Measurements from ENCODE around the gene PLEKHA3. TPM values are rescaled to one million over a fixed set of nuclear protein-coding genes. Genes with fewer than 3 reads are reported as not detected.

PLEKHA3 gene
- total RNA-seq, 1 donor from 2014 or later: 26.2 TPM

GRCh38 chr2:178531168-178531567 is 50.9 kb downstream of the PLEKHA3 start:
- Histone ChIP-seq H3K36me3 (no peaks in the 10 kb centered on the region), H4K20me1 (ENCODE audit: low read depth) (peaks cover 13% of the 10 kb centered on the region), H3F3A (ENCODE audit: low read depth) (no peaks in the 10 kb centered on the region), H3K27ac (no peak overlapping the region), H3K9me3 (ENCODE audit: low read depth) (no peaks in the 10 kb centered on the region), H3K4me1 (no peaks in the 10 kb centered on the region), H2AFZ (replicated peaks) (no peak overlapping the region), H3K4me3 (no peak overlapping the region), H3K9ac (no peak overlapping the region), H3K79me2 (ENCODE audit: low read depth) (peaks cover 75% of the 10 kb centered on the region), H3K27me3 (no peaks in the 10 kb centered on the region), H3K4me2 (no peak overlapping the region)
- no peaks in the 10 kb centered on the region for H3K9me3 Mint-ChIP-seq
- H3K4me3 Mint-ChIP-seq: no peak overlapping the region
- H3K27ac Mint-ChIP-seq: no peak overlapping the region
- H3K36me3 Mint-ChIP-seq: peaks cover 51% of the 10 kb centered on the region
- TF ChIP-seq, protein P1, sequence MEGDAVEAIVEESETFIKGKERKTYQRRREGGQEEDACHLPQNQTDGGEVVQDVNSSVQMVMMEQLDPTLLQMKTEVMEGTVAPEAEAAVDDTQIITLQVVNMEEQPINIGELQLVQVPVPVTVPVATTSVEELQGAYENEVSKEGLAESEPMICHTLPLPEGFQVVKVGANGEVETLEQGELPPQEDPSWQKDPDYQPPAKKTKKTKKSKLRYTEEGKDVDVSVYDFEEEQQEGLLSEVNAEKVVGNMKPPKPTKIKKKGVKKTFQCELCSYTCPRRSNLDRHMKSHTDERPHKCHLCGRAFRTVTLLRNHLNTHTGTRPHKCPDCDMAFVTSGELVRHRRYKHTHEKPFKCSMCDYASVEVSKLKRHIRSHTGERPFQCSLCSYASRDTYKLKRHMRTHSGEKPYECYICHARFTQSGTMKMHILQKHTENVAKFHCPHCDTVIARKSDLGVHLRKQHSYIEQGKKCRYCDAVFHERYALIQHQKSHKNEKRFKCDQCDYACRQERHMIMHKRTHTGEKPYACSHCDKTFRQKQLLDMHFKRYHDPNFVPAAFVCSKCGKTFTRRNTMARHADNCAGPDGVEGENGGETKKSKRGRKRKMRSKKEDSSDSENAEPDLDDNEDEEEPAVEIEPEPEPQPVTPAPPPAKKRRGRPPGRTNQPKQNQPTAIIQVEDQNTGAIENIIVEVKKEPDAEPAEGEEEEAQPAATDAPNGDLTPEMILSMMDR (IDR thresholded peaks at IDR 0.05): no peak
- TF ChIP-seq EZH2phosphoT487 (IDR thresholded peaks at IDR 0.05): no peak
- TF ChIP-seq EZH2 (IDR thresholded peaks at IDR 0.05): no peak
- H3K4me1 Mint-ChIP-seq: no peaks in the 10 kb centered on the region
- H3K27me3 Mint-ChIP-seq (ENCODE audit: insufficient read depth, low read depth): no peaks in the 10 kb centered on the region
- DNase-seq (ENCODE audit: low spot score): no peak

DNA sequence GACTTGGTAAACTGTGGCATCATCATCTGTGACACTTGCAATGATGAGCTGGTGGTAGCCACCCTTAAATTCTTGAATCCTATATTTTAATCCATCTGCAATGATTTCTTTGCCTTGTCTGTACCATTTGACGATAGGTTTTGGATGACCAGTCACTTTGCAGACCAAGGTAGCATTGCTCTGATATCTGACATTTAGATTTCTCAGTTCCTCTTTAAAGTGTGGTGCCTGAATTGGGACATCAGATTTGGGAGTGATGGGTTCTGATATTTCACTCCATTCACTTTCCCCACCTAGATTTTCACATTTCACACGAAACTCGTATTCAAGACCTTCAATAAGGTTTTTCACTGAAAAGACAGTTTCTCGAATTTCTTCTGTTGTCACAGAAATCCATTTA is 55.8 kb downstream of the PLEKHA3 start:
- Histone ChIP-seq H3K9ac (no peak overlapping the region), H2AFZ (replicated peaks) (no peak overlapping the region), H3K36me3 (no peaks in the 10 kb centered on the region), H3K4me1 (no peaks in the 10 kb centered on the region), H4K20me1 (ENCODE audit: low read depth) (peaks cover 8% of the 10 kb centered on the region), H3K27ac (no peak overlapping the region), H3K4me3 (no peak overlapping the region), H3K9me3 (ENCODE audit: low read depth) (no peaks in the 10 kb centered on the region), H3K4me2 (no peak overlapping the region), H3K27me3 (no peaks in the 10 kb centered on the region), H3K79me2 (ENCODE audit: low read depth) (peaks cover 30% of the 10 kb centered on the region), H3F3A (ENCODE audit: low read depth) (no peaks in the 10 kb centered on the region)
- TF ChIP-seq EZH2phosphoT487 (IDR thresholded peaks at IDR 0.05): no peak
- TF ChIP-seq, protein P1 (IDR thresholded peaks at IDR 0.05): no peak
- TF ChIP-seq EZH2 (IDR thresholded peaks at IDR 0.05): no peak
- Mint-ChIP-seq H3K27ac (no peak overlapping the region), H3K27me3 (ENCODE audit: insufficient read depth, low read depth) (no peaks in the 10 kb centered on the region), H3K4me1 (no peaks in the 10 kb centered on the region), H3K4me3 (no peak overlapping the region), H3K9me3 (no peaks in the 10 kb centered on the region), H3K36me3 (peaks cover 65% of the 10 kb centered on the region)
- no peak for DNase-seq (ENCODE audit: low spot score)

GRCh38 chr2:178542161-178542560 is 61.9 kb downstream of the PLEKHA3 start:
- no peak overlapping the region for H3K4me3 Mint-ChIP-seq
- Histone ChIP-seq H3F3A (ENCODE audit: low read depth) (no peaks in the 10 kb centered on the region), H3K9me3 (ENCODE audit: low read depth) (no peaks in the 10 kb centered on the region), H3K27ac (no peak overlapping the region), H3K79me2 (ENCODE audit: low read depth) (no peaks in the 10 kb centered on the region), H2AFZ (replicated peaks) (no peak overlapping the region), H3K4me1 (no peaks in the 10 kb centered on the region), H3K36me3 (no peaks in the 10 kb centered on the region), H3K4me3 (no peak overlapping the region), H3K4me2 (no peak overlapping the region), H3K9ac (no peak overlapping the region), H3K27me3 (no peaks in the 10 kb centered on the region), H4K20me1 (ENCODE audit: low read depth) (peaks cover 8% of the 10 kb centered on the region)
- DNase-seq (ENCODE audit: low spot score): no peak
- TF ChIP-seq EZH2phosphoT487 (IDR thresholded peaks at IDR 0.05): no peak
- TF ChIP-seq, protein P1 (IDR thresholded peaks at IDR 0.05): no peak
- TF ChIP-seq EZH2 (IDR thresholded peaks at IDR 0.05): no peak
- H3K36me3 Mint-ChIP-seq: peaks cover 51% of the 10 kb centered on the region
- H3K9me3 Mint-ChIP-seq: no peaks in the 10 kb centered on the region
- no peaks in the 10 kb centered on the region for H3K27me3 Mint-ChIP-seq (ENCODE audit: insufficient read depth, low read depth)
- H3K4me1 Mint-ChIP-seq: no peaks in the 10 kb centered on the region
- no peak overlapping the region for H3K27ac Mint-ChIP-seq

Measured in neural progenitor cell (in vitro differentiated cells).